GM12878 (cell line): ENCODE measurements around the gene VDR. TPM values are rescaled to one million over a fixed set of nuclear protein-coding genes. Genes with fewer than 3 reads are reported as not detected.
A peak's percentile ranks its signal among the peaks of the same experiment; 100 is the strongest.

Experiments
- BMI1 ChIP-seq: fragments of 450-650 bp; IDR thresholded peaks from 2 replicates; pipeline ENCODE4 v1.6.1; 2016; ENCODE audit warnings: mild to moderate bottlenecking, moderate library complexity, borderline replicate concordance
- CBFB ChIP-seq: IDR thresholded peaks from 2 replicates; pipeline ENCODE4 v1.6.1; 2016; ENCODE audit warnings: antibody characterized with exemption, low read depth
- CEBPB ChIP-seq, 2 experiments: fragments of 150-350 bp in 1 of 2; IDR thresholded peaks; 2 replicates each; pipeline ENCODE4 v1.6.1; 2012 to 2014; ENCODE audit warnings: low read depth in 2 of 2, low read length in 2 of 2, borderline replicate concordance in 1 of 2, inconsistent platforms in 1 of 2
- EGR1 ChIP-seq, 2 experiments: IDR thresholded peaks; 1 replicate in 1 of 2; 2 replicates in 1 of 2; pipeline ENCODE4 v1.6.1; 2011 to 2012; ENCODE audit warnings: low read depth in 2 of 2, low read length in 2 of 2, borderline replicate concordance in 1 of 2, mild to moderate bottlenecking in 1 of 2, moderate library complexity in 1 of 2
- FOXM1 ChIP-seq: IDR thresholded peaks from 2 replicates; pipeline ENCODE4 v1.6.1; 2012; ENCODE audit warnings: low read depth, mild to moderate bottlenecking, inconsistent platforms, low read length, moderate library complexity
- IRF4 ChIP-seq: IDR thresholded peaks from 2 replicates; pipeline ENCODE4 v1.6.1; 2011; ENCODE audit warnings: low read depth, low read length
- KDM1A ChIP-seq: fragments of 200-600 bp; sonication (generic); IDR thresholded peaks from 2 replicates; pipeline ENCODE4 v1.6.1; 2016; ENCODE audit warnings: borderline replicate concordance
- NFYA ChIP-seq: IDR thresholded peaks from 2 replicates; pipeline ENCODE4 v1.6.1; 2011; ENCODE audit warnings: low read depth, mild to moderate bottlenecking, low read length, improper control_type of control experiment, borderline replicate concordance
- NR2C2 ChIP-seq: IDR thresholded peaks from 2 replicates; pipeline ENCODE4 v1.6.1; 2011; ENCODE audit warnings: borderline replicate concordance, low read depth; ENCODE audit not compliant: control insufficient read depth, insufficient read length
- PBX3 ChIP-seq: IDR thresholded peaks from 2 replicates; pipeline ENCODE4 v1.6.1; 2011; ENCODE audit warnings: mild to moderate bottlenecking, low read depth, low read length, moderate library complexity; ENCODE audit not compliant: insufficient replicate concordance
- PML ChIP-seq: IDR thresholded peaks from 2 replicates; pipeline ENCODE4 v1.6.1; 2012; ENCODE audit warnings: low read length, inconsistent platforms
- RAD21 ChIP-seq: IDR thresholded peaks from 2 replicates; pipeline ENCODE4 v1.6.1; 2011; ENCODE audit warnings: mild to moderate bottlenecking, low read depth, low read length, moderate library complexity; ENCODE audit not compliant: insufficient read depth
- SP1 ChIP-seq: IDR thresholded peaks from one replicate; pipeline ENCODE4 v1.6.1; 2011; ENCODE audit warnings: low read depth, low read length
- SPI1 ChIP-seq: IDR thresholded peaks from 2 replicates; pipeline ENCODE4 v1.6.1; 2011; ENCODE audit warnings: low read depth, mild to moderate bottlenecking, low read length, moderate library complexity, borderline replicate concordance; ENCODE audit not compliant: insufficient read depth
- TCF7 ChIP-seq: IDR thresholded peaks from 2 replicates; pipeline ENCODE4 v1.6.1; 2014; ENCODE audit warnings: antibody characterized with exemption, borderline replicate concordance
- ZNF207 ChIP-seq: fragments of 450-650 bp; IDR thresholded peaks from 2 replicates; pipeline ENCODE4 v1.6.1; 2014; ENCODE audit warnings: antibody characterized with exemption, mild to moderate bottlenecking, borderline replicate concordance
- ZNF384 ChIP-seq: IDR thresholded peaks from 2 replicates; pipeline ENCODE4 v1.6.1; 2012; ENCODE audit warnings: low read depth, mild to moderate bottlenecking, low read length, improper control_type of control experiment, borderline replicate concordance
- ZNF592 ChIP-seq: fragments of 450-650 bp; IDR thresholded peaks from 2 replicates; pipeline ENCODE4 v1.6.1; 2017; ENCODE audit warnings: mild to moderate bottlenecking, moderate library complexity
- ZNF622 ChIP-seq: fragments of 450-650 bp; IDR thresholded peaks from 2 replicates; pipeline ENCODE4 v1.6.1; 2017; ENCODE audit warnings: mild to moderate bottlenecking, inconsistent platforms
- polyA plus RNA-seq, 11 experiments: library from polyadenylated mRNA; depleted of rRNA in 4 of 11; unstranded in 6 of 11; stranded (reverse) in 5 of 11; fragments of >200 nt; fragmentation: Nextera tagmentation in 4 of 11; fragmentation: Illumina TruSeq in 1 of 11; extraction: Ambion mirVana in 4 of 11; extraction: Trizol in 1 of 11; gene quantifications; 1 replicate in 1 of 11; 2 replicates in 10 of 11; pipeline versions ENCODE4 v1.2.1 to v1.2.3, GENCODE V29; 2011 to 2016; ENCODE audit warnings: inconsistent platforms in 2 of 11, missing spikeins in 2 of 11, low read depth in 1 of 11
- total RNA-seq, 4 experiments: library from RNA; depleted of rRNA in 3 of 4; stranded (reverse); fragments of >200 nt in 3 of 4; fragmentation: Illumina TruSeq in 1 of 4; extraction: Trizol in 1 of 4; gene quantifications; 2 replicates each; pipeline versions ENCODE4 v1.2.1 to v1.2.3, GENCODE V29; 2013 to 2021
- TF ChIP-seq, protein P1 (sequence below): fragments of 450-650 bp; IDR thresholded peaks from 2 replicates; pipeline ENCODE4 v1.6.1; 2017; ENCODE audit warnings: antibody characterized with exemption, mild to moderate bottlenecking, moderate library complexity

Gene VDR
- total and polyA plus RNA-seq, 10 of the 15 experiments (the other 5 are each of a cell fraction or from before 2014, with no cell fraction given) = 0.27 to 7.9 (median 3.0) TPM

- TF ChIP-seq, protein P1, sequence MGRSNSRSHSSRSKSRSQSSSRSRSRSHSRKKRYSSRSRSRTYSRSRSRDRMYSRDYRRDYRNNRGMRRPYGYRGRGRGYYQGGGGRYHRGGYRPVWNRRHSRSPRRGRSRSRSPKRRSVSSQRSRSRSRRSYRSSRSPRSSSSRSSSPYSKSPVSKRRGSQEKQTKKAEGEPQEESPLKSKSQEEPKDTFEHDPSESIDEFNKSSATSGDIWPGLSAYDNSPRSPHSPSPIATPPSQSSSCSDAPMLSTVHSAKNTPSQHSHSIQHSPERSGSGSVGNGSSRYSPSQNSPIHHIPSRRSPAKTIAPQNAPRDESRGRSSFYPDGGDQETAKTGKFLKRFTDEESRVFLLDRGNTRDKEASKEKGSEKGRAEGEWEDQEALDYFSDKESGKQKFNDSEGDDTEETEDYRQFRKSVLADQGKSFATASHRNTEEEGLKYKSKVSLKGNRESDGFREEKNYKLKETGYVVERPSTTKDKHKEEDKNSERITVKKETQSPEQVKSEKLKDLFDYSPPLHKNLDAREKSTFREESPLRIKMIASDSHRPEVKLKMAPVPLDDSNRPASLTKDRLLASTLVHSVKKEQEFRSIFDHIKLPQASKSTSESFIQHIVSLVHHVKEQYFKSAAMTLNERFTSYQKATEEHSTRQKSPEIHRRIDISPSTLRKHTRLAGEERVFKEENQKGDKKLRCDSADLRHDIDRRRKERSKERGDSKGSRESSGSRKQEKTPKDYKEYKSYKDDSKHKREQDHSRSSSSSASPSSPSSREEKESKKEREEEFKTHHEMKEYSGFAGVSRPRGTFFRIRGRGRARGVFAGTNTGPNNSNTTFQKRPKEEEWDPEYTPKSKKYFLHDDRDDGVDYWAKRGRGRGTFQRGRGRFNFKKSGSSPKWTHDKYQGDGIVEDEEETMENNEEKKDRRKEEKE = no peak
- TF ChIP-seq ZNF592 (no peak), ZNF622 (no peak), ZNF207 (no peak), IRF4 (peak; percentile 65; the same call in 1 of the 2 replicates), NFYA (no peak), RAD21 (no peak), ZNF384 (no peak), FOXM1 (peak; percentile 86), SP1 (peak; percentile 64), KDM1A (no peak), CEBPB (IDR thresholded peaks at IDR 0.05; ENCODE audit: borderline replicate concordance in 1 of 2, low read depth in 2 of 2, low read length in 2 of 2) (0 out of 4 replicates have a peak, but pooled peaks of 1 of the 2 experiments have one; percentile 23), EGR1 (IDR thresholded peaks at IDR 0.05; ENCODE audit: borderline replicate concordance in 1 of 2, low read depth in 2 of 2, low read length in 2 of 2) (peak in 1 of 2 experiments; percentile 66; a peak in 2 of 3 replicates), PML (peak; percentile 66), CBFB (peak; percentile 69; the same call in 1 of the 2 replicates), SPI1 (no peak), NR2C2 (no peak), PBX3 (peak; percentile 44), TCF7 (peak; percentile 96), BMI1 (no peak)
These were observed 19.7 kb downstream of the VDR start (continued) for GRCh38 chr12:47885012-47885501.
